NCI-H2171 treated with DMSO at 0.1 percent for 48 hours (cell line): ENCODE measurements around the gene ADGRL3.
A peak's percentile ranks its signal among the peaks of the same experiment; 100 is the strongest.
"Not testable (repeated sequence)": the region's sequence is repeated elsewhere in the genome, so short reads cannot be mapped to it uniquely, and the experiment has no call there.

Experiments used
- DNase-seq: peaks from one replicate; lab custom pipeline; 2025; lab: John Stamatoyannopoulos, UW

ADGRL3 gene

DNA sequence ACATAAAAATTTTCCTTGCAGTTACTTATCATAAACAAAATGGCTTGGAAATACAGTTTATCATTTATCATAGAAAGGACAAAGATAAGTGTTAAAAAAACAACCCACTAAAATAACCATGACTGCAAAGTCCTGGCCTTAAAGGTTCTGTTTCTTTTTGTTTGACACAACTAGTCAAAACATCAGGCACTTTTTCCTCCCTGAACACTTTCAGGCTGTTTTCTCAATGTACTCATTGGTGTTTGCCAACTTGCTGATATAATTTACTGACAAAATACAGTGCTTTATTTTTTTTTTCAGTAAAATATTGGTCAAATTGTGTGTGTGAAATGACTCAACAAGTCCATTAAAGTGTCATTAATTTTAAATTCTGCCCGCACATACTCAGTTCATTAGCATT is 156.6 kb downstream of the ADGRL3 start:
- no peak for DNase-seq

DNA sequence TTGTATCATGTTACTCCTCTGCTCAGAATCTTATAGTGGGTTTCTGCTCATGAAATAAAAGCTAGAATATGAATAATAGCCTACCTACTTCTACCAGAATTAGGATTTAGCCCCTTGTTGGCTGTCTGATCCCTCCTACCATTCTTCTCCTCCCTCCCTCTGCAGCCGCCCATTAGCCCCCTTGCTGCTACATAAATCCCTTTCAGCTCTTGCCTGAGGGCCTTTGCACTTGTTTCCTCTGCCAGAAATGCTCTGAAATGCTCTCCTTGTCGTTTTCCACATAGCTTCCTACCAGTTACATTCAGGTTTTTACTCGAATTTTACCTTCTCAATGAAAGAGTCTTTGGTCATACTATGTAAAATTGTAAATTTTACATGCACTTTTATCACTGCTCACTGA is 159.2 kb downstream of the ADGRL3 start:
- DNase-seq, result no peak

DNA sequence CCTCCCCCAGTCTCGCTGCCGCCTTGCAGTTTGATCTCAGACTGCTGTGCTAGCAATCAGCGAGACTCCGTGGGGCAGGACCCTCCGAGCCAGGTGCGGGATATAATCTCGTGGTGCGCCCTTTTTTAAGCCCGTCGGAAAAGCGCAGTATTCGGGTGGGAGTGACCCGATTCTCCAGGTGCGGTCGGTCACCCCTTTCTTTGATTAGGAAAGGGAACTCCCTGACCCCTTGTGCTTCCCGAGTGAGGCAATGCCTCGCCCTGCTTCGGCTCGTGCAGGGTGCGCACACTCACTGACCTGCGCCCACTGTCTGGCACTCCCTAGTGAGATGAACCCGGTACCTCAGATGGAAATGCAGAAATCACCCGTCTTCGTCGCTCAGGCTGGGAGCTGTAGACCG is 172.7 kb downstream of the ADGRL3 start:
- not testable (repeated sequence) for DNase-seq

DNA sequence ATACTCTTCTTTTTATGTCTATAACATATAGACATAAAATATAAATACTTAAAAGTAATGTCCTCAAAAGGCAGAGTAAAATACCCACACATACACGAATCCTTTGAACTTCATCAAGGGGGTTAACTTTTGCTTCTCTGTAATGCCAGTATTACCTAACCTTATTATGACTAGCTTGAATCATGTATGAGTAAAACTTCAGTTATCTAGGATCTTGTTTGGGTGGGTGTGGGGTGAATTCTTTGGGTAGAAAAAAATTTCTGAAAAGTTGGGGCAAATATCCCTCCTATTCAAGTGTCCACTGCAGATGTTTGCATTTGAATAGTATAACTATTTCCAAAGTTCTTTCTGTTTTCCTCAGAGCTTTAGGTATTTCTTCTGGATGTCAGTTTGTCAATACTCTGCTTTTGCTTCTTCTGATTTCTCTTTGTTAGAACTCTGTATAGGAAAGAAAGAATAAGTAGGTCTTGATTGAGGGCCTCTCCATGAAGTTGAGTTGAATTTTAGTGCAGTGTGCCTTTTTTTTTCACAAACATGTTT is 173.8 kb downstream of the ADGRL3 start:
- DNase-seq, result no peak

DNA sequence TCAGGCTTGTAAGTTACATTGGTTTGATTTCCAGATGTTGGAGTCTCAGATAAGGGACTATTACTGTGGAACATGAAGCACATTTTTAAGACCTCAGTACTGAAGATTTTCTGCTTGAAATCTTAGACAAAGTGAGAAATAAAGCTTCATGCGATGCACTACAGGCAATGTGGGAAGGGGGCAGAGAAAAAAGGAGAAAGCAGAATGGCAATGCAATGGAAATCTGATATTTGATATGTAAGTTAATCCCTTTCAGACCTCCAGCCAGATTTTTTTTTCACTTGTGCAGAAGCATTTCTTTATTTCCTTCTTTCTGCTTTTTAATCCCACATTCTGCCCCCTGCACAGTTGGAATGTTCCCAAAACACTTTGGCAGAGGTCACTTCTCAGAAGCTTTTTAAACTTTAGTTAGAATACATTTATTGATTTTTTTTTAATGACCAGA is 174.3 kb downstream of the ADGRL3 start:
- peak; percentile 65 for DNase-seq

DNA sequence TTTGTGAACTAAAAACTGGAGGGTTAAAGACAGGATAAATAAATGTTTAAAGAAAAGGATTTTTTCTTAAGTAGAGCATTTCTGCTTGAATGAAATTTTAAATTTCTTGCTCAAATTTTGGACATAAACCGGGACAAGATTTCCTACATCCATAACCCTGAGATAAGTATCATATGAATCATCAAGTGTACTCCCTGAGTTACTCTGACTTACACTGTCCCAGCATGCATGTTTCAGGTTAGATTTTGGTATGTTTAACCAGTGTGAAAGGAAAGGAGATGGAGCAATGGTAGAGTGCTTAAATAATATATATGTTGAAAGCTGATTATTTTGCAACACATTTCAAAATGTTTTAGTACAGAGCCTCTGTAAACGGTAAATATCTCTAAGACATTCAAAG is 175.2 kb downstream of the ADGRL3 start:
- DNase-seq, result no peak

DNA sequence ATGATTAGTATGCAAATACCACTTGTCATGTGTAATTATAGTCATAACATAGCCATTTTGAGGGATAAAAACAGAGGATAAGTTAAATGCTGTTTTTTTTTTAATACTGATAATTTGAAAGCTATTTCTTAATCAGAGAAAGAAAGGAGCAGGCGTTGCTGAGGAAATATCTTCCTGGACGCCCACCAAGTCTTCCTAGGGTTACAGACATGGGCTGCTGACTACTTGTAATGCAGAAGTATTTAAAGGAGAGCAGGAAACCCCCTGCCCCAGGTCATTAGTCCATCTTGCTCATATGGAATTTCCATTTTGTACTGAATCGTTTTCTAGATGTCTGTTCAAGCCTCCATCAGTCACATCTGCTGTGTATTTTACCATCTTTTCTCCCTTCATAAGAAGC is 176.2 kb downstream of the ADGRL3 start:
- DNase-seq, result no peak

DNA sequence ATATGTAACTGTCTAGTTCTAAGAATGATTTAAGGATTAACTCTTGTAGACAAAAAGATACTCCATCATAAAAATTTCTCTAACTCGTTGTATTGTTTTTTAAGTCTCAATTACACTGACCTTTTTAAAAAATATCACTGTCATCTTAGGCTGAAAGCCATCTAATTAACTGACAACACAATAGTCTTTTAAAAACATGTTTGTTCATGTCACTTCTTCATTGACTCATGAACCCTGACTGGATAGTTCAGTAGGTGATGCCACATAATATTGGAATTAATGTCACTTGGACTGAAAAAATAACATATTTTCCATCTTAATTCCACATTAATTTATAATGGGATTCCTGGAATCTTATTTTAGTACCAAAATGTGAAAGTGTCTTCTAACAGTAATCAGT is 179.3 kb downstream of the ADGRL3 start:
- DNase-seq, result no peak

DNA sequence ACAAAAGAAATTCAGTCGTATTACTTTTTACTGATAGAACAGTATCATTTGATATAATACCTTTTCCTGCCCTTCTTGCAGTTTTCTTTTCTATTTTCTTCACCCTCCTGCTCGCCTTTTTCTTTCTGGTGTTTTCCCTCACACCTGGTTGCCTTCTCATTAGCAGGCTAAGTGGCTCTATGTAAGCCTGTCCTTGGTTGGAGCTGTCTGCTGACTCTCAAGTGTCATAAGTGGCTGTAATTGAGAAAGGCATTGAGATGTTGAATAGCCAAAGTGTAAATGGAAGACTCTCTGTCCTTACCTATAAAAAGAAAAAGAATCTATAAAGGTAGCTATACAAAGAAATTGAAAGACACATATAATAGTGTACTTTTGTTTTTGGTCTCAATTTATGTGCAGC is 180.7 kb downstream of the ADGRL3 start:
- DNase-seq, result peak; percentile 57

DNA sequence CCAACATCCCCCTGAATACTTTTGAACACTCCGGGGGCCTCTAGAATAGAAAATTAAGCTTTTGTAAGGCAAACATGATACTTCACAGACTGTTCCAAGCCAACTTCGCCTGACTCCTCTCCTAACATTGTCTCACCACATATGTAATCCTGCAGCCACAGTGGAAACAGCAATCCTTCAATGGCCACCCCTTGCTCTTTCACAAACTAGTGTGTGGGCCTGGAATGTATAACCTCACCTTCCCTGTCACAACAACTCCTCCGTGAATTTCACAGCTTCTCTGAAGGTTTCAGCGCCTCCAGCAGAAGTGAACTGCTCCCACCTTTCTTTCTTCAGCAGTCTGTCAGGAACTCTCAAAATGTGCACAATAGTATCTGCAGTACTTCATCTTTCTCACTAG is 185.1 kb downstream of the ADGRL3 start:
- DNase-seq, result no peak

DNA sequence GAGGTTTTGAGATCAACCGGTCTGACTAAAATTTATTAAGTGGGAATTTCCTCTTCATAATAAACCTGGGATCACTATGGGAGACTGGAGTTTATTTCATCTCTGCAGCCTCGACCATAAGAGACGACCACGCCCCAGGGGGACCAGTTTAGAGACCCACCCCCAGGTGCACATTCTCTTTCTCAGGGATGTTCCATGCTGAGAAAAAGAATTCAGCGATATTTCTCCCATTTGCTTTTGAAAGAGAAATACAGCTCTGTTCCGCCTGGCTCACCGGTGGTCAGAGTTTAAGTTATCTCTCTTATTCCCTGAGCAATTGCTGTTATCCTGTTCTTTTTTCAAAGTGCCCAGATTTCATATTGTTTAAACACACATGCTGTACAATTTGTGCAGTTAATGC is 187.2 kb downstream of the ADGRL3 start:
- not testable (repeated sequence) for DNase-seq

DNA sequence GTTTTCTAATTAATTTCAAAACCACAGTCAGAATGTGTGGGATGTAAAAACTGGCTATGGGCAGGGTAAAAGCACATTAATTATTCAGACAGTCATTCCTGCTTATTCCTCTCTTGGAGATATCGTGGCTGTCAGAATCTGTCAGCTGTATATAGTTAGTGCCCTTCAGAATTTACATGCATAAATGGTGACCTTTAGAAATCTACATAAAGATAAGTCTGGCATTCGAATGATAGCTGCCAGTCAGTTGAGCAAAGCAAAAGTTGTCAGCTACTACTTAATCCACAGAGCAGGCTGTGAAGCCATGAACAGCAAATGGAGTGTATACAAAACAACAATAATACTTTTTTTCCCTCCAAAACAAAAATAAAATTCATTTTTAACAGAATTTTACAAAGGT is 189.5 kb downstream of the ADGRL3 start:
- DNase-seq, result no peak

DNA sequence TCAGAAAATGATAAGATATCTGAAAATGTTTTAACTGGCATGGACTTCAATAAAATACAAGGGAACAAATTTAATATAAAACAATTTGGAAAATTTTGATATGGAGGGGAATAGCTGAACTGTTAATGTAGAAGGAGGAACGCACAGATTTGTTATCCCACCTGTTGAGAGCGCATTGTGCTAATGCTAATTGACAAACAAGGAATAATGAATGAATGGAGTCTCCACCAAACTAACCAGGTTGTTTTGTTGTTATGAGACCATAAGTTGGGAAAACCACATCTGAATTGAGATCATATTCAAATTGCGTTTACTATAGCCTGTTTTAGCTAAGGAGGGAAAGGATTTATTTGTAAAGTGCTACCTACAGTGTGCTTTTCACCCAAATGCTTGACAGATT is 195.6 kb downstream of the ADGRL3 start:
- no peak for DNase-seq

DNA sequence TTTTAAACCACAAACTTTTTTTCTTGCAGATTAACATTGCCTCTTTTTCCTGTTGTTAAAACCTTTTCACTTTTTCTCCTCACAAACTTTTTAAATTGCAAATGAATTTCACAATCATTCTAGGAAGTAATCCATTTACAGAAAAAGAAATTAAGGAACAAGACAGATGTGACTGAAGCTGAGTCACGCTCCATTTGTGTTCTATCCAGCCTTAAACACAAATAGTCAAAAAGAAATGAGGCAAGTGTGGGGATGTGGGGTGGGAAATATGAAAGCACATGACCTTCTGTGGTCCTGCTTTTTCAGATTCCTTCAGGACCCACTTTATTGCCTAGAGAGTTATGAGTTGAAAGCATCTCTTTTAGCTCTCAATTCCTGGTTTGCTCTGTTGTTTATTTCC is 197.0 kb downstream of the ADGRL3 start:
- no peak for DNase-seq

DNA sequence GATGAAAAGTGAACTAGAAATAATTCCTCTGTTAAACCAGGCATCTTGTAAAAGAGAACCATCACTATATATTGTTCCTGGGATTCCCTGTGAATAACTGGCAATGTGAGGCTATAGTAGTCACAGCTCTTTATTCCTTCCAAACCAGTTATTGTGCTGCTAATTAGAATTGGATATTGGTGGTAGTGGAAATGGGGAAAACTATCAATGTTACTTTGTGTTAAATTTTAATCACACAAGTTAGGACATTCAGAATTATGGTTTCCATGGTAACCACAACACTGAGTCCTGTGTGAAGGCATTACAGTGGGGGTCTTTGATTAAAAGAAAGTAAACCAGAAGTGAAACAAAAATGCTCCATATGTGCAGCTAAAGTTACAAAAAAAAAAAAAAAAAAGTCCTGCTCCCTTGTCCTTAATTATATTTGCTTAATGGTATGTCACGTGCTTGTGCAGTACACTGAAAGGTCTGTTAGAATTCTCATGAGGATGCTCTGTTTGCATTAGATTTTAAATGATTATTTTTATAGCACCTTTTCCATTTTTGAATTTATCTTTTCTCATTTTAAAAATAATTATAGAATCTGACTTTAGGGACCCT is 200.4 kb downstream of the ADGRL3 start:
- DNase-seq, result peak; percentile 43

DNA sequence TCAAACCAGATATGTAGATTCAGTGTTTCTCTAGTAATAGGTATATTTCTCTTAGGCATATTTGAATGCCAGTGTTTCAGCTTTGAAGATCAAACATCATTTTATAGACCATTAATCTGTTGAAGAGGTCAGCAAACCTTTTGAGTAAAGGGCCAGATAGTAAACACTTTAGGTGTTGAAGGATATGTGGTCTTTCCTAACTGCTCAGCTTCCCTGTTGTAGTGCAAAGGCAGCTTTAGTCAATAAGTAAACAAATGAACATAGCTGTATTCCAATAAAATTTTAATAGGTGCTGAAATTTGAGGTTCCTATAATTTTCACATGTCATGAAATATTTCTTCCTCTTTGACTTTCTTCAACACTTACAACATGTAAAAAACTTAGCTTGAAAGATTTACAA is 201.6 kb downstream of the ADGRL3 start:
- DNase-seq, result no peak

DNA sequence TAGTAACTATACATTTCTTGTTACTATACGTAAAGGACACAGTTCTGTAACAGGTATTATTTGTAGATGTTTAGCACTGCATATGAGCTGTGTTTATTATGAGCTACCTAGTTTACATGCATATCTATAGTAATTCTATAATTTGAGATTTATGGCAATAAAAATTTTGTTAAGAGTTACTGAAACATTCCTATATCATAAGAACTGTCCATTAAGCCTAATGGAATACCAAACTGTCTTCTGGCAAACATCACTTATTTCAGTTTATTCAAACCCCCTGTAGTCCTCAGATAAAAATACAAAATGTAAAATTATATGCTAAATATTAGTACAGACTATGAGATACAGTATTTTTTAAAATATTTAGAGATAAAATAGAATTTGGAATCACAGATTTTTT is 205.2 kb downstream of the ADGRL3 start:
- DNase-seq, result no peak

DNA sequence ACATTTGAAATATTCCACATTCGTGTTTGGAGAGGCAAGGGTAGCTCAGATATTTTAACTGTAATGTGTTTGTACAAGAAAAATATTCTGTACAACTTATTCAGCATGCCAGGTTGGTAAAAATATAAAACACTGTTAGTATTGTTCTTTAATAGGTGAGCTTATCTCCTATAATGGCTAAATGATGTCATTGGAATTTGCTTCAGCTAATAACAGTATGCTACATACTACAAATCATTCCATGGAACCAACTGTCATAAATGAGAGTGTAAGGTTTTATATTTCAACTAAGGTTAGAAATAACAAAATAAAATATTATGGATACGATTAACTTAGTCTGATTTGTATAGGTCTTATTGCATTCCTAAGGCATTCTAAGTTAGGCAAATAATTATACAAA is 206.6 kb downstream of the ADGRL3 start:
- DNase-seq, result no peak

DNA sequence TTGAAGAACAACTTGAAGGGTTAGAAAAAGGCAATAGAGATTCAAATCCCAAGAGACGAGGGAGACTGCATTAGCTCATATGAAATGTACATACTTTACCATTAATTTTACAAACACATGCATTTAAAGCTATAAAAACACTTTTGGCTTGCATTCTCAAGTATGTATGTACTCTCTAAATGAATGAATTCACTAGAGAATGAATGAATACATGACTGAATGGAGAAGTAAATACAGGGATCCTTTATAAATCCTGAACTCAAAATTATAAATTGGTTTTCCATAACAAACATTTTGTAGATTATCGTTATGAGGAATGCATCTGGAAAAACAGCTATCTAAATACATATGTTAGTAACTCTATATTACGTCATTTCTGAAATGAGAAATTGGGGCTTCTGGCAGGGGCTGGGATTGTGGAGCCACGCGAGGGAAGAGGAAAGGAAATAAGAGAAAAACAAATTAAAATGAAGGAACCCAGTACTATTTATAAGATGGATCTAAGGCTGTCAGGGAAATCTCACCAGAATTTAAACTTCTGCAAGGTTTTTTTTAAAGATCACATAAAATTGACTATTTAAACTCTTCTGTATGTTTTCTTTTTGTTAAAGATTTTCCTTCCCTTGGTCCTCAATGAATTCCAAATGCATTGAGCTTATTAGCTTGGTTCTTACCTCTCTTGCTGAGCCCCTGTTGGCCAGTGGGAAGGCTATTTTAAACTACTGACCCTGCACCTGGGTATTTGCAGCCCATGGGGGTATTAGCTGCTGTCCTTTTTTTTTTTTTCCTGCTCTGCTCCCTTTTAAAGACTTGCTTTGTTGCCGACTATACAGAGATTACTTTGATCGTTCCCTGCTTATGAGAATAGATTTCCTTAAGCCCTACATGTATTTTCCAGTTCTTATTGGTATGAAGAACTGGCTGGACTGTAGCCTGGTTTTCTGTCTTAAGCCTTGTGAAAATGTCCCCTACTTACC is 207.8 kb downstream of the ADGRL3 start:
- peak; percentile 3 for DNase-seq

DNA sequence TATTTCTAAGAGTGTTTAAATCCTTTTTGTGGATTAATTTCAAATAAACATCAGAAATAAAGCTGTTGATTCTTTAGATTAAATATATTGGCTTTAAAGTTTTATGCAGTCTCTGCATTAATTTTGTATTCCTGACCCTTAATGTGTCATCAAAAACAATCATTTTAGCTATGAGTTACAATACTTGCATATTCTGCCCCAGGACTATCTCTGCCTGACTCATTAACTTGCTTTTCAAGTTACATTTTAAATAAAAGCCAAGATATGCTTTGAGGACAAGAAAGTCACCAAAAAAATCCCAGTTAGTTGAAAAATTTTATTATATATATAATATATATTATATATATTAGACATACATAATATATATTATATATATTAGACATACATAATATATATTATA is 208.7 kb downstream of the ADGRL3 start:
- DNase-seq, result no peak

DNA sequence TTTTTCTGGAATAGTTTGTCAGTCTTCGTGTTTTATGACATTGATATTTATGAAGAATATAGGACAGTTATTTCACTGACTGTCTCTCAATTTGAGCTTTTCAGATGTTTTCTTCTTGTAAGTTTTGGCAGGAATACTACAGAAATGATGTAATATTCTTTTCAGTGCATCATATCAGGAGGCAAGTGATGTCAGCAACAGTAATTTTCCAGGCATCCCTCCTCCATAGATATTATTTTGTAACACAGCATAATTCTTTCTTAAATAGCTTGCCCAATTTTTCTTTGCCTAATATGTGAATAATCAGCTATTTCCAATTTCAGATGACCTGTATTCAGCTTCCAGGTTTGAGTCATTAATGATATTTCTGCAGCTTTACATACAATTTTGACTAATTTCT is 211.1 kb downstream of the ADGRL3 start:
- DNase-seq, result no peak

DNA sequence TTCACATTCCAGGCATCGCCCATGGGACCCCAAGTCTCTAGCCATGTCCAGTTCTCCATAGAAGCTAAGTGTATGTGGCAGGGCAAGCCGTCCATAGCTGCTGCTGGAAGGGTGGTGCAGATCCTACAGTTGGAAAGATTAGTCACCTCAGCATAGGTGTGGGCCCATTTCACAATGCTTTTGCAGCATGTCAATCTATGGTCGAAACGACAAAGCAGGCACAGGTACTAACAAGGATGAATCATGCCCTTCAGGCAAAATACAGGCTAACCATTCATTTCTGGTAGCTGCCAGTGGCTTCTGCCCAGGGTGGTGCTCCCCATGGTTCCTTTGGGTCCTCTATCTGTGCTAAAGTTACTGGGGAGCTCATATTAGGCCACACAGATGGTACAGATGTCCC is 225.2 kb downstream of the ADGRL3 start:
- DNase-seq, result no peak

DNA sequence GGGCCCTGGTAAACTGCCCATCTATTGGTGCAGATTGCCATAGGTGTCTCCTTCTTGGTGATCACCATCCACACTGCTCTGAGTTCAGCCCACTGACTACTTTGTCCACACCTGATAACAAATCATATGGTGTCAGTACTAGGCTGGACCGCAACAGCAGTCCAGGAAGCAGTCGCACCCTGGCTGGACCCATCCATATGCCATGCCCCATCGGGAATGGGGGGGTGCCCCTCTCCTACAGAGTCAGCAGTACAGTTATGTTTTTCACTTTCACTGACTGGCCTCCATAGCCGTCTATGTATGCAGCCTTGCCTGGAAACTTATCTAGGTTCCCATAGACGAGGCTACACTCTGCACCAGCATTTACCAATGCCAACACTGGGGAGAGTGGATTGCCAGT is 226.1 kb downstream of the ADGRL3 start:
- no peak for DNase-seq
